GM21360 (cell line): ENCODE measurements around the gene MICAL3.
"Not testable (repeated sequence)": the region's sequence is repeated elsewhere in the genome, so short reads cannot be mapped to it uniquely, and the experiment has no call there.

ENCODE experiments used
- ATAC-seq: cut with Tn5 transposase; IDR thresholded peaks from one replicate; pipeline ENCODE4 v1.9.1; 2021; ENCODE audit warnings: mild to moderate bottlenecking, moderate library complexity; ENCODE audit not compliant: unreplicated experiment

MICAL3 gene

GRCh38 chr22:18024276-18024939 lies at the start of gene MICAL3:
TSS of gene MICAL3 (minus strand) at chr22:18024561. CDS start at chr22:17906812, 117,749 bp downstream.
- peak; percentile 58 for ATAC-seq

GRCh38 chr22:18073927-18074326 lies 49.6 kb upstream of the MICAL3 start:
- not testable (repeated sequence) for ATAC-seq

- no peak for ATAC-seq
Measured at GRCh38 chr22:18073467-18073866, 49.1 kb upstream of the MICAL3 start.

DNA sequence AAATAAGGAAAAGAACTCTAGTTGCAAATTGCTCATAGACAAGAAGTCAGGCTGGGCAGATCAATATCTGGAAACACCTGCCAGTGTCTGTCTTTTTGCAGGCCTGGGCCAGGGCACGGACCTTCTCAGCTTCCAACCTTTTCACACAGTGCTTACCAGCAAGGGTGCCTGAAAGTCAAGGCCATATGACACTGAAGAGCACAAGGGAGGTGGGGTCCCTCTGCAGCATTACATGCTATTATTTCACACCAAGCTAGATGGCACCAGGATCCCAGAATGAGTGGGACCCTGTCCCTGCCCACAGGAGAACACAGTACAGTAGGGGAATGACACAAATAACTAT lies 47.6 kb upstream of the MICAL3 start:
- no peak for ATAC-seq

DNA sequence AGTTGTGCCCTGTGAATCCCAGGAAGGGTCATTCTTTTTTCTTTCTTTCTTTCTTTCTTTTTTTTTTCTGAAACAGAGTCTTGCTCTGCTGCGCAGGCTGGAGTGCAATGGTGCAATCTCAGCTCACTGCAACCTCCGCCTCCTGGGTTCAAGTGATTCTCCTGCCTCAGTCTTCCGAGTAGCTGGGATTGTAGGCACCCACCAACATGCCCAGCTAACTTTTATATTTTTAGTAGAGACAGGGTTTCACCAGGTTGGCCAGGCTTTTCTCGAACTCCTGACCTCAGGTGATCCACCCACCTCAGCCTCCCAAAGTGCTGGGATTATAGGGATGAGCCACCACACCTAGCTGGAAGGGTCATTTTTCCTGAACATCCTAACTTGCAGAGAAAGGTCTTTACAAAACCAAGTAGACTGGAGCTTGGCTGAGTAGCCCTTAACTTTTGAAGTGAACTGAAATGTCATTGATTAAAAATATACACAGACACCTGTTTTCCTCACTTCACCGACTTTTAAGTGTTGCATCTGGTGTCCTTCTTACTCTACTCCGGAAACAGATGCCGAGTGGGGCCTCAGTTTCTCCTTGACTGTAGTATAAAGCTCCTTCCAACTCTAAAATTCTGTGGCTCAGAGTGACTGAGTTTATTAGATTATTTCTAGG lies 47.1 kb upstream of the MICAL3 start:
- not testable (repeated sequence) for ATAC-seq

DNA sequence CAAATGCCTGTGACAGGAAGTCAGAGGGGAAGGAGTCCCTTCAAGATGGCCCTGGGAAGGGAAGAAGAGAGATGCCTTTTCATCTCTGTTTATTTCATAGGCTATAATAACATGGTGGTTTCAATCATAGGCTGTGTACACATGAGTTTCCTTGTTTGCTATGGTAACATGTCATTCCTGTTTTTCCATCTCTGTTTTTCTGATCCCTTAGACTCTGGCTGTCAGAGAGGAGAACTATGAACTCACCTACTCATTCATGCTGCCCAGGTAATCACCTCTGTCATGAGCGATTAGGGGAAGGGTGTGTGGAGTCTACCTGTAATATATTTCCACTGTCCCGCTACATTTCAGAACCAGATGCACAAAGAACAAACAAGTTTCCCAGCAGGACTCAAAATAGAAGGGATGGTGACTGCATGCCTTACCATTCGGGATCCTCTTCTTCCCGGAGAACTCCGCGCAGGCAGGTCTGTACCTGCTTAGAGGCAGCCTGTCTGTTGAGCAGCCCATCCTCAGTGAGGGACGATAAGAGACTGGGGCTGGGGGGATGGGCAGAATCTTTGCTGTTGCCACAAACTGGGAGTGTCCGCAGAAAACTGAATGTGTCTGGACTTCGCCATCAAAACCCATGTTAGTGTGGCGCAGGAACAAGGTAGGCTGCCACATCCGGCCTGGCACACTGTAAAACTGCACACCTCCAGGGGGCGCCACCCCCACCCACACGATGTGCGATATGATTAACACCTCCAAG lies 46.4 kb upstream of the MICAL3 start:
- no peak for ATAC-seq

- ATAC-seq = no peak
Measured at GRCh38 chr22:18070041-18070440, 45.7 kb upstream of the MICAL3 start.

- no peak for ATAC-seq
Measured at GRCh38 chr22:18069041-18069440, 44.7 kb upstream of the MICAL3 start.

DNA sequence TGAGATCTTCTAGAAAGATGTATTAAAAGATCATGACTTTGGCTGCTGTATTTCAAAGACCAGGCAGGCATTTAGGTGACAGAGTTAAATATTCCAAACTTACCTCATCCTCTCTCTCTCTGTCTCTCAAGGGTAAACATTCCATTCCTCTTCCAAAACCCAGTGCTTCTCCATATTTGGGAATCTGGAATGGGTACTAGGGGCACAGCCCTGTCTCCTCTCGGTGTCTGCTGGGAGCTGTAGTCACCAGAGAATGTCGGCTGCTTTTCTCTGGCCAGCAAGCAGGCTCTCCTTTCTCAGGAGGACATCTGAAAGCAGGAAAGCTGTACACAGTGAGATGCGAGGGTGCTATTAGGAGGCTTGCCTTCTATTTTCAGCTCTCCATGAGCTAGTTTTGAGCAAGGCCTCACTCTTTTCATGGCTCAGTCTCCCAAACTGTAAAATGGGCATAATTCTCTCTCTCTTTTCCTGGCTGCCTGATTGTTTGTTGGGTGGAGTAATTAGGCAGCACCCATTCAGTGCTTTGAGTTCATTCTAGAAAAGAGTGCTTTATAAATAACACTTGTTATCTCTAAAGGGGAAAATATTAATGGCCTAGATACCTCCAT lies 44.1 kb upstream of the MICAL3 start:
- ATAC-seq = no peak

DNA sequence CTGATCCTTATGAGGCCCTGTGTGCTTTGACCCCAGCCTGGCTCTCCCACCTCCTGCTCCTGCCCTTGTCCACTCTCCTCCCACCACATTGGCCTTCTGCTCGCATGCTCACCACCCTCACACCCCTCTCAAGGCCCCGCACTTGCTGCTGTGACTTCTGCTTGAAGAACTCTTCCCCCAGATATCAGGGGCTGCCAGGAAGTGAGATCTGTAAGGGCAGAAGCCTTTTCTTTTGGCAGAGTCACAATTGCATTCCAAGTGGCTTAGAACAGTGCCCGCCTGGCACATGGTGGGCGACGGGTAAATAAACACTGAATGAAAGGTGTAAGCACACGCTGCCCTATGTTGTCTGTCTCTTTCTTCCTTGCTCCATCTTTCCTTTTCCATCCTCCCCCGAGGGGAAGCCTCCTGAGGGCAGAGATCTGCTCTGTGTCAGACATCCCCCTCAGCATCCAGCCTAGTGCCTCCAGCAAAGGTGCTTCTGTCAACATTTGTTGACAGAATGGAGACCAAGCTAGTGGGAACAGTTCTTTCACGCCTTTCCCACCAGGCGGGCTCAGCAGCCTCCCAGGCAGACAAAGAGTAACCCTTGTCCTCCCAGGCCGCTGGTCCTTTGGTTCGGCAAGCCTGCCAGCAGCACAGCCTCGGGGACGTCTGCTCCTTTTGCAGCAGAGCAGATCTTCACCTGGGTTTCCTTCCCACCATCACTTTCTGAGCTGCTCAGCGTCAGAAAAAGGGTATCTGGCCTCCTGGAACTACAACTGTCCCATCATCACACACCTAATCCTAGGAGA lies 43.4 kb upstream of the MICAL3 start:
- ATAC-seq = no peak

GRCh38 chr22:18067121-18067520 lies 42.8 kb upstream of the MICAL3 start:
- no peak for ATAC-seq

DNA sequence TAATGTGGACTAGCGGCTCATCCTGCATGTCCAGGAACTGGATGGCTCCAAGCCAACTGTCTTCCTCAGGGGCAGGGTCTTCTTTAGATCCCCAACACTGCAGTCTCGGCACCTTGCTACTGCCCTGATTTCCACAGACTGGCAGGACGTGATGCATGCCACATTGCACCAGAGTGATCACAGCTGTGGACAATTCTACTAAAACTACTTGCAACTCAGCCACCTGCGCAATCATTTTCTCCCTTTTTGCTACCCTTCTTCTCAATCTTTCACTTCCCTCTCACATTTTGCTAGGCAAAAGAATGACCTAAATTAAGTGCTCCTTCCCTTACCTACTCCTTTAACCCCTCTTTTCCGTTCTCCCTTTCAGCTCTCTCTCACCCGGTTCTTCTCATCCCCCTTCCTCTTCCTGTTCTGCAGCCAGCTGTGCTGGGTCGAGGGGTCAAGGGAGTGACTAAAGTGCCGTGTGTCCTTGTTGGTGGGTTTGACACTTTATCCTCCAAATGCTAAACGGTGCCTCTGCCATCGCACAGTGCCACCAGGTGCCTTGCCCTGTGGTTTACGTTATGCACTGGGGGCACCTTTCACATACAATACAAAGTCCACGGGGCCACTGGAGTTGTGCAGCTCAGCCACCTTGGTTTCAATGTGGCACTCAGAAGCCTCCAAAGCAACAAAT lies 42.0 kb upstream of the MICAL3 start:
- no peak for ATAC-seq

GRCh38 chr22:18065256-18065655 lies 40.9 kb upstream of the MICAL3 start:
- no peak for ATAC-seq

DNA sequence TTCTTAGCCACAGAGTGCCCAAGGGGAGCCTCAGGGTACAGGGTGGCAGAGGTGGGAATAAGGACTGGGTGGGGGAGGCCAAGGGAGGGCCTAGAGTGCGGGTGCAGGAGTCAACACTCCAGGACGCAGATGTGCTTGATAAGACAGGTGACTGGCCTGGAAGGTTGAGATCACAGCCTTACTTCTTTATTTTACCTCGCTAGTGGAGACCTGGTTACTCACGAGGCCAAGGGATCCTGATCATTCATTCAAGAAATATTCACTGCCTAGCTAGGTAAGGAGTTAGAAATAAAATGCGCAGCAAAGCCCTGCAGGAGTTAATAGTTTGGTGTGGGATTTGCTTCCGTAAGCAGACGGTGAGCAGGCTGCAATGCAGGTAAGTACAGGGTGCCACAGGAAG lies 40.3 kb upstream of the MICAL3 start:
- no peak for ATAC-seq

DNA sequence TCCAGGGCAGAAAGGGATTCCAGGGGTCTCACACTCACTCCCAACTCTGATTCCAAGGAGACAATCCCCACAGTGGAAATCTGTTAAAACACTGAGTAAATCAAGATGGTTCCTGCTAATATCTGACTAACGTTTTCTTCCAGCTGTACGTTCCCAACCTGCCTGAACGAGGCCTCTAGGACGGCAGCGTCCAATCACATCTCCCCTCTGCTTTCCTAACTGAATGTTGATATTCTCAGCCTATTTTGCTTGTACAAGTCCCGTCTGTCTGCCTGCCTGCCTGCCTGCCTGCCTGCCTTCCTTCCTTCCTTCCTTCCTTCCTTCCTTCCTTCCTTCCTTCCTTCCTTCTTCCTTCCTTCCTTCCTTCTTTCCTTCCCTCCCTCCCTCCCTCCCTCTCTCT lies 39.4 kb upstream of the MICAL3 start:
- not testable (repeated sequence) for ATAC-seq

DNA sequence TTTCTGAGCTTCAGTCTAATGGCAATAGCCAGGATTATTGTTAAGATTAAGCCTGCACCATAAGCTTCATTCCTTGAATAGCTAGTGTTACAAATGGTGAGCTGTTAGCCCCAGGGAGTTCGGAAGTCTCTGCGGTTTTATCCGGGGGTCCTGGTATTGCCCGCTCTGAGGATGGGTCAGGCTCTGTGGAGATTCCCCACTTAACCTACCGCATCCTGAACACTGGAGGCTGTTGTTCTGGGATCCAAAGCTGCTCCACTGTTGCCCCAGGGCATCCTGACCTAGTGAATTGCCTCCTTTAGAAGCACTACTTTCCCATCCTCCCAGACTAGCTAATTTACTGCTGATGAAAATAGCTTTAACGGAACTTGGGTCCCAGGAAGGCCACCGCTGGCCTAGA lies 38.9 kb upstream of the MICAL3 start:
- ATAC-seq = no peak

- no peak for ATAC-seq
Measured at GRCh38 chr22:18062421-18062820, 38.1 kb upstream of the MICAL3 start.

- no peak for ATAC-seq
Measured at GRCh38 chr22:18060646-18061620, 36.6 kb upstream of the MICAL3 start.

DNA sequence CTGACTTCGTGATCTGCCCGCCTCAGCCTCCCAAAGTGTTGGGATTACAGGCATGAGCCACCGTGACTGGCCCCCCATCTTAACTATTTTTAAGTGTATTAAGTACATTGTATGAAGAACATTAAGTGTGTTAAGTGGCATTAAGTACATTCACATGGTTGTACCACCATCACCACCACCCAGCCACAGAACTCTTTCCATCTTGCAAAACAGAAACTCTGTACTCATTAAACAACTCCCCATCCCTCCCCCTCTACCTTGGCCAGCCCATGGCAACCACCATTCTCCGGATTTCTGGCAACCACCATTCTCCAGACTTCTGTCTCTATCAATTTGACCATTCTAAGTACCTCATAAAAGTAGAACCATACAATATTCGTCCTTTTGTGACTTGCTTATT lies 35.6 kb upstream of the MICAL3 start:
- ATAC-seq = no peak
